Sigmoid colon (tissue), 4 donors: ENCODE measurements around the gene AGTRAP.

Experiments
- EP300 ChIP-seq, 4 donors: sonication (generic); formaldehyde crosslinking; IDR thresholded peaks; one replicate each; pipeline ENCODE4 v1.6.1; 2017; ENCODE audit warnings: antibody characterized with exemption in 4 of 4
- POLR2AphosphoS5 ChIP-seq, 4 donors: sonication (generic); formaldehyde crosslinking; IDR thresholded peaks; one replicate each; pipeline ENCODE4 v1.6.1; 2017; ENCODE audit warnings: antibody characterized with exemption in 4 of 4
- TF ChIP-seq, protein P1 (sequence below), 4 experiments: fragments of 450-650 bp in 3 of 4; fragments of 200-600 bp in 1 of 4; IDR thresholded peaks; one replicate each; pipeline ENCODE4 v1.5.1; 2016 to 2019; ENCODE audit warnings: antibody characterized with exemption in 4 of 4, mild to moderate bottlenecking in 3 of 4, moderate library complexity in 2 of 4

GRCh38 chr1:11738783-11739182 lies 2.8 kb downstream of the AGTRAP start:
- TF ChIP-seq, protein P1, sequence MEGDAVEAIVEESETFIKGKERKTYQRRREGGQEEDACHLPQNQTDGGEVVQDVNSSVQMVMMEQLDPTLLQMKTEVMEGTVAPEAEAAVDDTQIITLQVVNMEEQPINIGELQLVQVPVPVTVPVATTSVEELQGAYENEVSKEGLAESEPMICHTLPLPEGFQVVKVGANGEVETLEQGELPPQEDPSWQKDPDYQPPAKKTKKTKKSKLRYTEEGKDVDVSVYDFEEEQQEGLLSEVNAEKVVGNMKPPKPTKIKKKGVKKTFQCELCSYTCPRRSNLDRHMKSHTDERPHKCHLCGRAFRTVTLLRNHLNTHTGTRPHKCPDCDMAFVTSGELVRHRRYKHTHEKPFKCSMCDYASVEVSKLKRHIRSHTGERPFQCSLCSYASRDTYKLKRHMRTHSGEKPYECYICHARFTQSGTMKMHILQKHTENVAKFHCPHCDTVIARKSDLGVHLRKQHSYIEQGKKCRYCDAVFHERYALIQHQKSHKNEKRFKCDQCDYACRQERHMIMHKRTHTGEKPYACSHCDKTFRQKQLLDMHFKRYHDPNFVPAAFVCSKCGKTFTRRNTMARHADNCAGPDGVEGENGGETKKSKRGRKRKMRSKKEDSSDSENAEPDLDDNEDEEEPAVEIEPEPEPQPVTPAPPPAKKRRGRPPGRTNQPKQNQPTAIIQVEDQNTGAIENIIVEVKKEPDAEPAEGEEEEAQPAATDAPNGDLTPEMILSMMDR (IDR thresholded peaks at IDR 0.05): no peak
- TF ChIP-seq POLR2AphosphoS5 (IDR thresholded peaks at IDR 0.05): no peak
- TF ChIP-seq EP300 (IDR thresholded peaks at IDR 0.05): no peak
